Karpas-422 (cell line): ENCODE results near the gene LRRC23. TPM values are rescaled to one million over a fixed set of nuclear protein-coding genes. Genes with fewer than 3 reads are reported as not detected.

Experiments
- DNase-seq: peaks from one replicate; pipeline ENCODE4 v3.0.0-alpha.2; 2015
- H2AFZ ChIP-seq: fragments of 200-600 bp; sonication (generic); 2 replicates; pipeline ENCODE4 v1.6.1; 2014; ENCODE audit warnings: antibody characterized with exemption, low read length, mixed read lengths
- H3K27ac ChIP-seq: fragments of 200-600 bp; sonication (generic); 2 replicates; pipeline ENCODE4 v1.5.1; 2014; ENCODE audit warnings: mild to moderate bottlenecking, low read length, moderate library complexity
- H3K27me3 ChIP-seq: fragments of 200-600 bp; sonication (generic); 2 replicates; pipeline ENCODE4 v1.6.1; 2014; ENCODE audit warnings: low read length, mixed read lengths
- H3K36me3 ChIP-seq: fragments of 200-600 bp; sonication (generic); 2 replicates; pipeline ENCODE4 v1.6.1; 2014; ENCODE audit warnings: low read length, mixed read lengths; ENCODE audit not compliant: insufficient read depth
- H3K4me1 ChIP-seq: fragments of 200-600 bp; sonication (generic); 2 replicates; pipeline ENCODE4 v1.6.1; 2014; ENCODE audit warnings: mild to moderate bottlenecking, low read length, mixed read lengths
- H3K4me2 ChIP-seq: fragments of 200-600 bp; sonication (generic); 2 replicates; pipeline ENCODE4 v1.6.1; 2014; ENCODE audit warnings: low read length, low read depth, mild to moderate bottlenecking; ENCODE audit not compliant: poor library complexity, severe bottlenecking
- H3K4me3 ChIP-seq: fragments of 200-600 bp; sonication (generic); 2 replicates; pipeline ENCODE4 v1.5.1; 2014; ENCODE audit warnings: mild to moderate bottlenecking, antibody characterized with exemption, low read length, mixed read lengths
- H3K79me2 ChIP-seq: fragments of 200-600 bp; sonication (generic); 2 replicates; pipeline ENCODE4 v1.6.1; 2014; ENCODE audit warnings: mild to moderate bottlenecking, low read length, mixed read lengths
- H3K9ac ChIP-seq: fragments of 200-600 bp; sonication (generic); 2 replicates; pipeline ENCODE4 v1.6.0; 2014; ENCODE audit warnings: low read length
- H3K9me2 ChIP-seq: fragments of 200-600 bp; sonication (generic), shearing (Covaris generic); replicated peaks from 2 replicates; pipeline ENCODE4 v1.6.0; 2014; ENCODE audit warnings: mild to moderate bottlenecking, low read length, moderate library complexity; ENCODE audit not compliant: insufficient read depth
- H3K9me3 ChIP-seq: fragments of 300-700, 200-600 bp; sonication (generic); 2 replicates; pipeline ENCODE4 v1.6.1; 2014; ENCODE audit warnings: low read length, mixed read lengths
- H4K20me1 ChIP-seq: fragments of 200-600 bp; sonication (generic); 2 replicates; pipeline ENCODE4 v1.6.1; 2014; ENCODE audit warnings: mild to moderate bottlenecking, antibody characterized with exemption, low read length, low read depth; ENCODE audit not compliant: insufficient read depth
- small RNA-seq: library from RNA; depleted of rRNA; stranded (forward); fragments of <200 nt; gene quantifications from one replicate; pipeline ENCODE3, GENCODE V24; 2014
- total RNA-seq: library from RNA; depleted of rRNA; stranded (reverse); fragments of >200 nt; shearing (Covaris generic); gene quantifications from 2 replicates; pipeline ENCODE4 v1.2.3, GENCODE V29; 2014; ENCODE audit warnings: low replicate concordance; rRNA removed

The LRRC23 gene
- total RNA-seq, 1 experiment from 2014 or later = 9.7 TPM

DNA sequence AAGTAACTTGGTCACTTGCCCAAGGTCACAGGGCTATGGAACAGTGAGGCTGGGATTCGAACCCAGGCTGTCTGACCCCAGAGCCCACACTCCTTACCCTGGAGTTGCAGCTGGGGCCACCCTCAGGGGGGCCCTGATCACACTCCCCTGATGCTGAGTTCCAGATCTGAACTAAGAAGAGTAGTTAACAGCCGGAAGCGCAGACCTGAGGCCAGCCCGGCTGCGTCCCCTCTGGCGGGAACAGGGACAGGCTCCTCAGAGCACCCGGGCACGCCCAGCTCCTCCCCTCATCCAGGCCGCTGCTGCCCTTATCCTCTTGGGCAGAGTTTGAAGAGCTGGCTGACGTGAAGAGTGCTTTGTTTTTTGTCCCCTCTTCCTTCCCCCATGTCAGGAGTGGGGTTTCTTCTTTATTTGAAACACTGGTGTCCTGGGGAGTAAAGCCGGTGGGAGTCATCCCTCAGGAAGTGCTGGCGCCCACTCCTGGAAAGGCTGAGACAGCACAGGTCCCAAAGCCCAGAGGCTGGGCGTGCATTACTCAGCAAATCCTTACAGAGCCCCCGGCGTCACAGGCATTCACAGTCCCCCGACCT is 57.2 kb downstream of the LRRC23 start:
- peak overlapping the region; percentile 79 for H3K27ac ChIP-seq
- H4K20me1 ChIP-seq = peaks cover 14% of the 10 kb centered on the region; the same call in 1 of the 2 replicates
- peak; percentile 90 for DNase-seq
- no peak overlapping the region for H2AFZ ChIP-seq
- H3K36me3 ChIP-seq = peaks cover 23% of the 10 kb centered on the region; the same call in 1 of the 2 replicates
- H3K4me1 ChIP-seq = peaks cover 72% of the 10 kb centered on the region
- H3K79me2 ChIP-seq = no peaks in the 10 kb centered on the region
- H3K27me3 ChIP-seq = no peaks in the 10 kb centered on the region
- no peak overlapping the region for H3K4me3 ChIP-seq
- no peaks in the 10 kb centered on the region for H3K9me2 ChIP-seq
- peak overlapping the region; percentile 38 for H3K4me2 ChIP-seq
- H3K9ac ChIP-seq = peak overlapping the region; percentile 44
- H3K9me3 ChIP-seq = no peaks in the 10 kb centered on the region

GRCh38 chr12:6962285-6963015 is 57.8 kb downstream of the LRRC23 start:
- no peaks in the 10 kb centered on the region for H3K9me2 ChIP-seq
- H4K20me1 ChIP-seq = peaks cover 14% of the 10 kb centered on the region; the same call in 1 of the 2 replicates
- H3K79me2 ChIP-seq = no peaks in the 10 kb centered on the region
- H2AFZ ChIP-seq = no peak overlapping the region
- peaks cover 28% of the 10 kb centered on the region; the same call in 1 of the 2 replicates for H3K36me3 ChIP-seq
- H3K4me2 ChIP-seq = peak overlapping the region; percentile 38
- no peaks in the 10 kb centered on the region for H3K27me3 ChIP-seq
- peak overlapping the region; percentile 44 for H3K9ac ChIP-seq
- H3K4me3 ChIP-seq = no peak overlapping the region
- H3K27ac ChIP-seq = peak overlapping the region; percentile 79
- H3K4me1 ChIP-seq = peaks cover 65% of the 10 kb centered on the region
- no peaks in the 10 kb centered on the region for H3K9me3 ChIP-seq
- DNase-seq = peak; percentile 76

GRCh38 chr12:6963016-6963731 is 58.6 kb downstream of the LRRC23 start:
- Histone ChIP-seq H3K9me2 (no peaks in the 10 kb centered on the region), H3K4me3 (no peak overlapping the region), H4K20me1 (peaks cover 9% of the 10 kb centered on the region; the same call in 1 of the 2 replicates), H2AFZ (no peak overlapping the region), H3K9me3 (no peaks in the 10 kb centered on the region), H3K9ac (no peak overlapping the region), H3K27ac (no peak overlapping the region), H3K4me2 (no peak overlapping the region), H3K27me3 (no peaks in the 10 kb centered on the region), H3K79me2 (peaks cover 2% of the 10 kb centered on the region), H3K4me1 (peaks cover 65% of the 10 kb centered on the region), H3K36me3 (peaks cover 30% of the 10 kb centered on the region)
- peak; percentile 72 for DNase-seq

Small RNA genes lying within 50 kb of the gene (small RNA-seq; reads per million reads assigned to genes)
- gene MIR141 = 29.9 reads per million, percentile 98 among the genes with 10 or more reads in this experiment
- gene MIR200C = 1.1 reads per million, percentile 33 among the genes with 10 or more reads in this experiment
- not detected for gene RNU7-1

Other genes with a start within 250 kb of the LRRC23 start
- gene ING4, start 241.7 kb upstream of the LRRC23 start, total RNA-seq = 40.1 and 52.9 TPM in 2 replicates
- gene ZNF384, start 215.4 kb upstream of the LRRC23 start, total RNA-seq = 35.5 and 39.2 TPM in 2 replicates
- gene PIANP, start 204.0 kb upstream of the LRRC23 start, total RNA-seq = not detected in 2 replicates
- gene COPS7A, start 180.8 kb upstream of the LRRC23 start, total RNA-seq = 39.2 and 42.9 TPM in 2 replicates
- gene MLF2, start 151.7 kb upstream of the LRRC23 start, total RNA-seq = 183 and 263 TPM in 2 replicates
- 5.0 and 7.3 TPM in 2 replicates for gene PTMS, start 138.5 kb upstream of the LRRC23 start, total RNA-seq
- gene LAG3, start 132.3 kb upstream of the LRRC23 start, total RNA-seq = 0.22 and 0.32 TPM in 2 replicates
- not detected in 2 replicates for gene CD4, start 115.3 kb upstream of the LRRC23 start, total RNA-seq
- gene GPR162, start 83.0 kb upstream of the LRRC23 start, total RNA-seq = not detected in 2 replicates
- gene P3H3, start 76.4 kb upstream of the LRRC23 start, total RNA-seq = 3.1 and 8.3 TPM in 2 replicates
- 14.9 and 27.0 TPM in 2 replicates for gene GNB3, start 63.9 kb upstream of the LRRC23 start, total RNA-seq
- 47.6 and 70.0 TPM in 2 replicates for gene CDCA3, start 53.5 kb upstream of the LRRC23 start, total RNA-seq
- gene USP5, start 52.7 kb upstream of the LRRC23 start, total RNA-seq = 36.9 and 66.6 TPM in 2 replicates
- gene TPI1, start 37.3 kb upstream of the LRRC23 start, total RNA-seq = 1,584 and 1,673 TPM in 2 replicates
- gene SPSB2, start 31.5 kb upstream of the LRRC23 start, total RNA-seq = 5.9 and 7.4 TPM in 2 replicates
- gene ENO2, start 9.8 kb downstream of the LRRC23 start, total RNA-seq = 40.3 and 43.1 TPM in 2 replicates
- 8.8 and 11.7 TPM in 2 replicates for gene ATN1, start 23.1 kb downstream of the LRRC23 start, total RNA-seq
- gene RNU7-1, start 39.0 kb downstream of the LRRC23 start, total RNA-seq = not detected in 2 replicates
- 264 and 402 TPM in 2 replicates for gene C12orf57, start 39.2 kb downstream of the LRRC23 start, total RNA-seq
- gene PTPN6, start 46.5 kb downstream of the LRRC23 start, total RNA-seq = 411 and 673 TPM in 2 replicates
- 353 and 644 TPM in 2 replicates for gene PHB2, start 65.8 kb downstream of the LRRC23 start, total RNA-seq
- gene EMG1, start 66.1 kb downstream of the LRRC23 start, total RNA-seq = 56.6 and 71.1 TPM in 2 replicates
- gene LPCAT3, start 113.7 kb downstream of the LRRC23 start, total RNA-seq = 21.6 and 42.7 TPM in 2 replicates
- gene C1S, start 155.9 kb downstream of the LRRC23 start, total RNA-seq = 4.7 TPM in 1 of 2 replicates, not detected in the other
- 1.5 and 2.8 TPM in 2 replicates for gene C1R, start 187.6 kb downstream of the LRRC23 start, total RNA-seq
- gene C1RL, start 204.4 kb downstream of the LRRC23 start, total RNA-seq = 47.7 and 81.5 TPM in 2 replicates
- gene RBP5, start 224.1 kb downstream of the LRRC23 start, total RNA-seq = not detected in 2 replicates
- gene CLSTN3, start 225.5 kb downstream of the LRRC23 start, total RNA-seq = 30.0 and 40.3 TPM in 2 replicates